Measurements from ENCODE around the gene HIVEP3.

The HIVEP3 gene

GRCh38 chr1:41508290-41508689 is 410.4 kb downstream of the HIVEP3 start:
- CTCF ChIA-PET = interaction anchor here (0.7 to 2.6 kb wide), 2 partner anchors 10 to 16 kb away, joined by 3 to 5 read pairs; no protein-coding TSS in a partner anchor
- Mint-ChIP-seq H3K4me1 (no peaks in the 10 kb centered on the region), H3K36me3 (peaks cover 5% of the 10 kb centered on the region), H3K27ac (no peak overlapping the region), H3K4me3 (no peak overlapping the region), H3K9me3 (no peaks in the 10 kb centered on the region), H3K27me3 (no peaks in the 10 kb centered on the region)
- DNase-seq = no peak

- CTCF ChIA-PET = interaction anchor here (0.7 to 2.6 kb wide), 2 partner anchors 10 to 16 kb away, joined by 3 to 5 read pairs; no protein-coding TSS in a partner anchor
- no peak for DNase-seq
- Mint-ChIP-seq H3K36me3 (peaks cover 5% of the 10 kb centered on the region), H3K4me1 (no peaks in the 10 kb centered on the region), H3K27ac (no peak overlapping the region), H3K9me3 (no peaks in the 10 kb centered on the region), H3K27me3 (no peaks in the 10 kb centered on the region), H3K4me3 (no peak overlapping the region)
Observed at GRCh38 chr1:41507836-41508235, 410.9 kb downstream of the HIVEP3 start.

GRCh38 chr1:41507110-41507720 is 411.5 kb downstream of the HIVEP3 start:
- Mint-ChIP-seq H3K27ac (no peak overlapping the region), H3K4me1 (no peaks in the 10 kb centered on the region), H3K27me3 (no peaks in the 10 kb centered on the region), H3K36me3 (peaks cover 3% of the 10 kb centered on the region), H3K4me3 (no peak overlapping the region), H3K9me3 (no peaks in the 10 kb centered on the region)
- CTCF ChIA-PET = interaction anchor here (2.6 kb wide), 1 partner anchor 15 kb away, joined by 5 read pairs; no protein-coding TSS in a partner anchor
- no peak for DNase-seq

GRCh38 chr1:41504114-41505035 is 414.3 kb downstream of the HIVEP3 start:
- CTCF ChIA-PET = no interaction called here
- no peaks in the 10 kb centered on the region for H3K27me3 Mint-ChIP-seq
- H3K9me3 Mint-ChIP-seq = no peaks in the 10 kb centered on the region
- H3K27ac Mint-ChIP-seq = no peak overlapping the region
- H3K4me3 Mint-ChIP-seq = no peak overlapping the region
- H3K4me1 Mint-ChIP-seq = no peaks in the 10 kb centered on the region
- no peak for DNase-seq
- H3K36me3 Mint-ChIP-seq = no peaks in the 10 kb centered on the region

- Mint-ChIP-seq H3K4me1 (no peaks in the 10 kb centered on the region), H3K36me3 (no peaks in the 10 kb centered on the region), H3K4me3 (no peak overlapping the region), H3K9me3 (no peaks in the 10 kb centered on the region), H3K27ac (no peak overlapping the region), H3K27me3 (peaks cover 1% of the 10 kb centered on the region)
- DNase-seq = no peak
- CTCF ChIA-PET = no interaction called here
Observed at GRCh38 chr1:41503538-41504113, 415.1 kb downstream of the HIVEP3 start.

GRCh38 chr1:41502912-41503311 is 415.8 kb downstream of the HIVEP3 start:
- H3K4me3 Mint-ChIP-seq = no peak overlapping the region
- H3K27ac Mint-ChIP-seq = no peak overlapping the region
- H3K36me3 Mint-ChIP-seq = no peaks in the 10 kb centered on the region
- CTCF ChIA-PET = no interaction called here
- no peak for DNase-seq
- no peaks in the 10 kb centered on the region for H3K4me1 Mint-ChIP-seq
- no peaks in the 10 kb centered on the region for H3K9me3 Mint-ChIP-seq
- peaks cover 6% of the 10 kb centered on the region for H3K27me3 Mint-ChIP-seq

GRCh38 chr1:41501581-41501980 is 417.1 kb downstream of the HIVEP3 start:
- H3K27ac Mint-ChIP-seq = no peak overlapping the region
- CTCF ChIA-PET = interaction anchor here (1.2 to 1.5 kb wide), 2 partner anchors 9 to 14 kb away, joined by 4 read pairs; no protein-coding TSS in a partner anchor
- H3K9me3 Mint-ChIP-seq = no peaks in the 10 kb centered on the region
- peaks cover 18% of the 10 kb centered on the region for H3K27me3 Mint-ChIP-seq
- peaks cover 2% of the 10 kb centered on the region for H3K4me1 Mint-ChIP-seq
- H3K4me3 Mint-ChIP-seq = no peak overlapping the region
- DNase-seq = no peak
- no peaks in the 10 kb centered on the region for H3K36me3 Mint-ChIP-seq

- CTCF ChIA-PET = interaction anchor here (0.6 to 1.5 kb wide), 3 partner anchors 8 to 18 kb away, joined by 3 to 4 read pairs (median 4); no protein-coding TSS in a partner anchor
- Mint-ChIP-seq H3K4me3 (no peak overlapping the region), H3K9me3 (no peaks in the 10 kb centered on the region), H3K27ac (no peak overlapping the region), H3K27me3 (peaks cover 21% of the 10 kb centered on the region), H3K36me3 (no peaks in the 10 kb centered on the region), H3K4me1 (peaks cover 2% of the 10 kb centered on the region)
- DNase-seq = no peak
Observed at GRCh38 chr1:41500781-41501518, 417.8 kb downstream of the HIVEP3 start.

GRCh38 chr1:41500378-41500777 is 418.3 kb downstream of the HIVEP3 start:
- CTCF ChIA-PET = no interaction called here
- Mint-ChIP-seq H3K9me3 (no peaks in the 10 kb centered on the region), H3K27ac (no peak overlapping the region), H3K27me3 (peaks cover 26% of the 10 kb centered on the region), H3K4me3 (no peak overlapping the region), H3K4me1 (peaks cover 7% of the 10 kb centered on the region), H3K36me3 (no peaks in the 10 kb centered on the region)
- no peak for DNase-seq

- Mint-ChIP-seq H3K4me1 (peaks cover 7% of the 10 kb centered on the region), H3K4me3 (no peak overlapping the region), H3K27ac (no peak overlapping the region), H3K27me3 (peaks cover 34% of the 10 kb centered on the region), H3K36me3 (no peaks in the 10 kb centered on the region), H3K9me3 (no peaks in the 10 kb centered on the region)
- CTCF ChIA-PET = interaction anchor here (1.1 kb wide), 1 partner anchor 17 kb away, joined by 3 read pairs; no protein-coding TSS in a partner anchor
- DNase-seq = no peak
Observed at GRCh38 chr1:41499591-41499990, 419.1 kb downstream of the HIVEP3 start.

GRCh38 chr1:41498804-41499203 is 419.9 kb downstream of the HIVEP3 start:
- CTCF ChIA-PET = no interaction called here
- Mint-ChIP-seq H3K27me3 (peaks cover 41% of the 10 kb centered on the region), H3K36me3 (no peaks in the 10 kb centered on the region), H3K4me1 (peaks cover 7% of the 10 kb centered on the region), H3K4me3 (no peak overlapping the region), H3K27ac (no peak overlapping the region), H3K9me3 (no peaks in the 10 kb centered on the region)
- no peak for DNase-seq

- H3K27me3 Mint-ChIP-seq = peaks cover 45% of the 10 kb centered on the region
- H3K4me3 Mint-ChIP-seq = no peak overlapping the region
- peaks cover 7% of the 10 kb centered on the region for H3K4me1 Mint-ChIP-seq
- no peaks in the 10 kb centered on the region for H3K36me3 Mint-ChIP-seq
- no peak for DNase-seq
- H3K9me3 Mint-ChIP-seq = no peaks in the 10 kb centered on the region
- CTCF ChIA-PET = no interaction called here
- H3K27ac Mint-ChIP-seq = no peak overlapping the region
Observed at GRCh38 chr1:41498391-41498790, 420.3 kb downstream of the HIVEP3 start.

- peaks cover 7% of the 10 kb centered on the region for H3K4me1 Mint-ChIP-seq
- H3K4me3 Mint-ChIP-seq = no peak overlapping the region
- no peak for DNase-seq
- no peak overlapping the region for H3K27ac Mint-ChIP-seq
- CTCF ChIA-PET = no interaction called here
- no peaks in the 10 kb centered on the region for H3K9me3 Mint-ChIP-seq
- no peaks in the 10 kb centered on the region for H3K36me3 Mint-ChIP-seq
- H3K27me3 Mint-ChIP-seq = peaks cover 50% of the 10 kb centered on the region
Observed at GRCh38 chr1:41497461-41498030, 421.2 kb downstream of the HIVEP3 start.

- H3K27ac Mint-ChIP-seq = no peak overlapping the region
- H3K27me3 Mint-ChIP-seq = peaks cover 50% of the 10 kb centered on the region
- no peaks in the 10 kb centered on the region for H3K9me3 Mint-ChIP-seq
- no peaks in the 10 kb centered on the region for H3K36me3 Mint-ChIP-seq
- no peak for DNase-seq
- H3K4me3 Mint-ChIP-seq = no peak overlapping the region
- peaks cover 7% of the 10 kb centered on the region for H3K4me1 Mint-ChIP-seq
- CTCF ChIA-PET = no interaction called here
Observed at GRCh38 chr1:41497056-41497440, 421.7 kb downstream of the HIVEP3 start.

Data from activated naive CD4-positive, alpha-beta T cell treated with anti-CD3 and anti-CD28 coated beads, Interleukin-2, amount 10 ng/mL, durations not matched to agents 7 days and 5 days (primary cell).